Measurements from ENCODE around the gene C11orf21. TPM values are rescaled to one million over a fixed set of nuclear protein-coding genes. Genes with fewer than 3 reads are reported as not detected.

The C11orf21 gene
- total and polyA plus RNA-seq, 2 experiments from 2014 or later, result 0.17 to 0.68 TPM

GRCh38 chr11:2320568-2321310 lies 19.0 kb upstream of the C11orf21 start:
- WGBS (ENCODE audit: low lambda C conversion rate, missing lambda C conversion rate), result 83% methylated on average over 23 of the region's 23 CpGs
- Histone ChIP-seq H3K9me2 (replicated peaks; ENCODE audit: insufficient read depth) (no peaks in the 10 kb centered on the region), H3K4me3 (no peak overlapping the region), H3K27ac (no peak overlapping the region), H3K9me3 (ENCODE audit: low read depth) (no peaks in the 10 kb centered on the region), H3K79me2 (no peaks in the 10 kb centered on the region), H3K36me3 (replicated peaks; ENCODE audit: insufficient read depth, low read depth) (no peaks in the 10 kb centered on the region), H3K4me1 (ENCODE audit: insufficient read depth) (no peaks in the 10 kb centered on the region), H2AFZ (no peak overlapping the region), H4K20me1 (ENCODE audit: insufficient read depth, poor library complexity, severe bottlenecking) (no peaks in the 10 kb centered on the region), H3K4me2 (no peak overlapping the region), H3K27me3 (no peaks in the 10 kb centered on the region)
- no peak for TF ChIP-seq EZH2phosphoT487 (IDR thresholded peaks at IDR 0.05; ENCODE audit: low read depth, severe bottlenecking, unreplicated experiment)
- DNase-seq (ENCODE audit: low spot score), result no peak

- Histone ChIP-seq H3K9me2 (replicated peaks; ENCODE audit: insufficient read depth) (no peaks in the 10 kb centered on the region), H3K79me2 (no peaks in the 10 kb centered on the region), H2AFZ (no peak overlapping the region), H3K27ac (no peak overlapping the region), H3K9me3 (ENCODE audit: low read depth) (no peaks in the 10 kb centered on the region), H4K20me1 (ENCODE audit: insufficient read depth, poor library complexity, severe bottlenecking) (no peaks in the 10 kb centered on the region), H3K27me3 (no peaks in the 10 kb centered on the region), H3K4me2 (no peak overlapping the region), H3K4me1 (ENCODE audit: insufficient read depth) (peaks cover 6% of the 10 kb centered on the region), H3K4me3 (no peak overlapping the region), H3K36me3 (replicated peaks; ENCODE audit: insufficient read depth, low read depth) (no peaks in the 10 kb centered on the region)
- 86% methylated on average over 10 of the region's 10 CpGs for WGBS (ENCODE audit: low lambda C conversion rate, missing lambda C conversion rate)
- TF ChIP-seq EZH2phosphoT487 (IDR thresholded peaks at IDR 0.05; ENCODE audit: low read depth, severe bottlenecking, unreplicated experiment) (no peak), CTCF (IDR thresholded peaks at IDR 0.05; ENCODE audit: poor library complexity) (no peak), EZH2 (IDR thresholded peaks at IDR 0.05; ENCODE audit: borderline replicate concordance) (no peak)
- no peak for DNase-seq (ENCODE audit: low spot score)
These were observed 18.2 kb upstream of the C11orf21 start for GRCh38 chr11:2319791-2320472.

- no peak overlapping the region for H3K4me3 ChIP-seq
- no peaks in the 10 kb centered on the region for H3K9me3 ChIP-seq (ENCODE audit: low read depth)
- no peak overlapping the region for H2AFZ ChIP-seq
- no peak overlapping the region for H3K4me2 ChIP-seq
- DNase-seq (ENCODE audit: low spot score), result no peak
- H3K27me3 ChIP-seq, result no peaks in the 10 kb centered on the region
- no peaks in the 10 kb centered on the region for H3K9me2 ChIP-seq (replicated peaks; ENCODE audit: insufficient read depth)
- TF ChIP-seq EZH2 (IDR thresholded peaks at IDR 0.05; ENCODE audit: borderline replicate concordance) (no peak), EZH2phosphoT487 (IDR thresholded peaks at IDR 0.05; ENCODE audit: low read depth, severe bottlenecking, unreplicated experiment) (no peak), CTCF (IDR thresholded peaks at IDR 0.05; ENCODE audit: poor library complexity) (no peak)
- no peaks in the 10 kb centered on the region for H3K79me2 ChIP-seq
- no peaks in the 10 kb centered on the region for H3K36me3 ChIP-seq (replicated peaks; ENCODE audit: insufficient read depth, low read depth)
- no peak overlapping the region for H3K27ac ChIP-seq
- peaks cover 13% of the 10 kb centered on the region for H3K4me1 ChIP-seq (ENCODE audit: insufficient read depth)
- no peaks in the 10 kb centered on the region for H4K20me1 ChIP-seq (ENCODE audit: insufficient read depth, poor library complexity, severe bottlenecking)
- 79% methylated on average over 7 of the region's 7 CpGs for WGBS (ENCODE audit: low lambda C conversion rate, missing lambda C conversion rate)
These were observed 17.0 kb upstream of the C11orf21 start for GRCh38 chr11:2318707-2319106.

- no peaks in the 10 kb centered on the region for H3K9me2 ChIP-seq (replicated peaks; ENCODE audit: insufficient read depth)
- no peaks in the 10 kb centered on the region for H3K79me2 ChIP-seq
- no peaks in the 10 kb centered on the region for H3K27me3 ChIP-seq
- H2AFZ ChIP-seq, result no peak overlapping the region
- no peak overlapping the region for H3K4me2 ChIP-seq
- H3K36me3 ChIP-seq (replicated peaks; ENCODE audit: insufficient read depth, low read depth), result no peaks in the 10 kb centered on the region
- no peaks in the 10 kb centered on the region for H3K9me3 ChIP-seq (ENCODE audit: low read depth)
- 85% methylated on average over 4 of the region's 4 CpGs for whole genome bisulfite sequencing (ENCODE audit: low lambda C conversion rate, missing lambda C conversion rate)
- no peak overlapping the region for H3K27ac ChIP-seq
- H4K20me1 ChIP-seq (ENCODE audit: insufficient read depth, poor library complexity, severe bottlenecking), result no peaks in the 10 kb centered on the region
- TF ChIP-seq CTCF (IDR thresholded peaks at IDR 0.05; ENCODE audit: poor library complexity), result no peak
- TF ChIP-seq EZH2 (IDR thresholded peaks at IDR 0.05; ENCODE audit: borderline replicate concordance), result no peak
- TF ChIP-seq EZH2phosphoT487 (IDR thresholded peaks at IDR 0.05; ENCODE audit: low read depth, severe bottlenecking, unreplicated experiment), result no peak
- no peak overlapping the region for H3K4me3 ChIP-seq
- DNase-seq (ENCODE audit: low spot score), result no peak
- H3K4me1 ChIP-seq (ENCODE audit: insufficient read depth), result peaks cover 13% of the 10 kb centered on the region
These were observed 16.4 kb upstream of the C11orf21 start for GRCh38 chr11:2318123-2318522.

All from hepatocyte (in vitro differentiated cells).